ENCODE measurements around the gene PADI2. TPM values are rescaled to one million over a fixed set of nuclear protein-coding genes. Genes with fewer than 3 reads are reported as not detected.

Gene PADI2
- total RNA-seq, 3 donors from 2014 or later = 0.08 to 0.14 (median 0.13) TPM

- H3K4me3 Mint-ChIP-seq = no peak overlapping the region
- H3K36me3 Mint-ChIP-seq (ENCODE audit: insufficient read depth) = peaks cover 30% of the 10 kb centered on the region
- no peaks in the 10 kb centered on the region for H3K27me3 Mint-ChIP-seq (ENCODE audit: low read depth)
- DNase-seq (no peak), ATAC-seq (no peak)
- H3K9me3 Mint-ChIP-seq = no peaks in the 10 kb centered on the region
- H3K4me1 Mint-ChIP-seq (ENCODE audit: low read depth) = no peaks in the 10 kb centered on the region
Observed at GRCh38 chr1:17030206-17030605, 89.0 kb downstream of the PADI2 start.

DNA sequence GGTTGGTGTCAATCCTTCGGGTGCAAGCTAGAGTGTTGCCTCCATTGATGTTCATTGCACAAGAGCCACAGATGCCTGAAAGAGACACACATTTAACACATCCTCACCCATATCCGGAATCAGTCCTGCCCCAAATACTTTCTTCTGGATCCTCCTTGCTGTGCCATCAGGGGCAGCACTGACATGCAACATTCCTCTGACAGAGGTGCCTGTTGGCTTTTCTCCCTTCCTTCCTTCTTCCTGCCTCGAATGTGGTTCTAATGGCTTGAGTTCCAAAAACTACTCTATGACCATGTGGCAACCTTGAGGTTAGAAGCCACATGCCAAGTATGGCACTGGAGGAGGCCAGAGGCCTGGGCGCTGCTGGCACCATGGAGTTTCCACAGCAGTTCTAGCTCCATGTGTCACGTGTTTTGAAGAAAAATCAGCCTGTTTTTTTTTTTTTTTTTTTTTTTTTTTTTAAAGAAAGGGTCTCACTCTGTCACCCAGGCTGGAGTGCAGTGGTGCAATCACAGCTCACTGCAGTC is 90.5 kb downstream of the PADI2 start:
- Mint-ChIP-seq H3K9me3 (no peaks in the 10 kb centered on the region), H3K27me3 (ENCODE audit: low read depth) (no peaks in the 10 kb centered on the region), H3K4me1 (ENCODE audit: low read depth) (no peaks in the 10 kb centered on the region), H3K4me3 (no peak overlapping the region), H3K36me3 (ENCODE audit: insufficient read depth) (peaks cover 33% of the 10 kb centered on the region)
- DNase-seq (no peak), ATAC-seq (no peak)

- no peak for DNase-seq
- ATAC-seq = no peak
- H3K9me3 Mint-ChIP-seq = no peaks in the 10 kb centered on the region
- H3K4me3 Mint-ChIP-seq = no peak overlapping the region
- no peaks in the 10 kb centered on the region for H3K4me1 Mint-ChIP-seq (ENCODE audit: low read depth)
- no peaks in the 10 kb centered on the region for H3K27me3 Mint-ChIP-seq (ENCODE audit: low read depth)
- peaks cover 34% of the 10 kb centered on the region for H3K36me3 Mint-ChIP-seq (ENCODE audit: insufficient read depth)
Observed at GRCh38 chr1:17027900-17028299, 91.4 kb downstream of the PADI2 start.

DNA sequence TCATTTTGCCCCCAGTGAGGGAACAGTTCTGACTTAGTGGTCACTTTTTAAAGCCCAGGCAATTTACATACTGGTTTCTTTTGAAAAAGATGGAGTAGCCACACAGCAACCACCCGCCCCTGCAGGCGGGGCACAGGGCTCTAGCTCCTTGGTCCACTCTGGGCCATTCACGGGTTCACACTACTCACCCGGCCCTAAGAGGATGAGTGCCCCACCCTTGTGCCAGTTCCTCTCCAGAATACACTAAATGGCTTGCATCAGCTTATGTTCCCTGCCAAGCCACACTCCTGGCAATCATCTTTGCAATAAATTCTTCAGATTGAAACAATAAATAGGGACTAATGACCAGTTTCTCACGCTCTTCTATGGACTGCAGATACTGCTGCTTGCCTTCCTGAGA is 91.8 kb downstream of the PADI2 start:
- Mint-ChIP-seq H3K27me3 (ENCODE audit: low read depth) (no peaks in the 10 kb centered on the region), H3K4me1 (ENCODE audit: low read depth) (no peaks in the 10 kb centered on the region), H3K9me3 (no peaks in the 10 kb centered on the region), H3K36me3 (ENCODE audit: insufficient read depth) (peaks cover 35% of the 10 kb centered on the region), H3K4me3 (no peak overlapping the region)
- ATAC-seq (no peak), DNase-seq (no peak)

DNA sequence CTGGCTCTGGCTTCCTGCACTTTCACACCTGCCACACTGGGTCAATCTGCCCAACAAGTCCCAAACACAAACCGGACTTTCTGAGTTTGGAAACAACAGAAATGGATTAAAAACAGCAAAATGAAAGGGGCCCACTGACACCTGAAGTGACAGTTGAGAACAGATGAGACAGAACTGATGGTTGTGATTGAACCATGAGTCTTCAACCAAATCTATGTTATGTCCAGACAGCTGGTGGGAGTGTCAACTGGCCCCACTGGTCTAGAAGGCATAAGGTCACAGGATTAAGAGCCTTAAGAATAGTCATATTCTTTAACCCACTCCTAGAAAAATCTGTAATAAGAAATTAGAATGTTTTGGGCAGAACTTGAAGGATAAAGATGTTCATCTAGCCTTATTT is 94.5 kb downstream of the PADI2 start:
- H3K36me3 Mint-ChIP-seq (ENCODE audit: insufficient read depth) = peaks cover 37% of the 10 kb centered on the region
- no peaks in the 10 kb centered on the region for H3K27me3 Mint-ChIP-seq (ENCODE audit: low read depth)
- no peaks in the 10 kb centered on the region for H3K9me3 Mint-ChIP-seq
- no peaks in the 10 kb centered on the region for H3K4me1 Mint-ChIP-seq (ENCODE audit: low read depth)
- ATAC-seq = no peak
- no peak overlapping the region for H3K4me3 Mint-ChIP-seq
- DNase-seq = no peak

DNA sequence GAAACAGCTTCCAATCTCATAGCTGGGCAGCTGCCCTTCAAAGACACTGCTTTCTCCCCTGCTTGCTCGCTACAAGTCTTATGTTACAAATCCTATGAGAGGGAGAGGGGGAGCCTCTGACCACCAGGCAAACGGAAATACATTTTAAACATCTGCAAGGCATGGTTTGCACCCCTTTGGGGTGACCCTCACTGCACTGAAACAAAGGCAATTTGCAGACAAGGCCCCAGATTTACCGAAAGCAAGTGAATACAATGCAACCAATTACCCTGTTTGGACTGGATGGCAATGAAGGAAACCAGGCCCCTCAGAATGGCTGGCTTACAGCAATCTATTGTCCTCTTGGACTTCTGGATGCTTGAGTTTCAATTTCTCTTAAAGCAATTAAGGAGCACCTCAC is 95.7 kb downstream of the PADI2 start:
- peaks cover 40% of the 10 kb centered on the region for H3K36me3 Mint-ChIP-seq (ENCODE audit: insufficient read depth)
- ATAC-seq = no peak
- no peak overlapping the region for H3K4me3 Mint-ChIP-seq

GRCh38 chr1:17023102-17023501 is 96.1 kb downstream of the PADI2 start:
- H3K36me3 Mint-ChIP-seq (ENCODE audit: insufficient read depth) = peaks cover 36% of the 10 kb centered on the region
- no peak for ATAC-seq

More for the DNA sequence above, 95.7 kb downstream of the PADI2 start:
- H3K9me3 Mint-ChIP-seq = no peaks in the 10 kb centered on the region
- DNase-seq = no peak
- H3K27me3 Mint-ChIP-seq (ENCODE audit: low read depth) = no peaks in the 10 kb centered on the region
- peaks cover 7% of the 10 kb centered on the region for H3K4me1 Mint-ChIP-seq (ENCODE audit: low read depth)

GRCh38 chr1:17021896-17022295 is 97.4 kb downstream of the PADI2 start:
- H3K27me3 Mint-ChIP-seq (ENCODE audit: low read depth) = no peaks in the 10 kb centered on the region
- H3K4me3 Mint-ChIP-seq = no peak overlapping the region
- DNase-seq (no peak), ATAC-seq (no peak)
- no peaks in the 10 kb centered on the region for H3K9me3 Mint-ChIP-seq
- peaks cover 7% of the 10 kb centered on the region for H3K4me1 Mint-ChIP-seq (ENCODE audit: low read depth)
- peaks cover 27% of the 10 kb centered on the region for H3K36me3 Mint-ChIP-seq (ENCODE audit: insufficient read depth)

More at GRCh38 chr1:17023102-17023501, 96.1 kb downstream of the PADI2 start:
- Mint-ChIP-seq H3K4me1 (ENCODE audit: low read depth) (peaks cover 7% of the 10 kb centered on the region), H3K27me3 (ENCODE audit: low read depth) (no peaks in the 10 kb centered on the region), H3K9me3 (no peaks in the 10 kb centered on the region), H3K4me3 (no peak overlapping the region)
- DNase-seq = no peak

DNA sequence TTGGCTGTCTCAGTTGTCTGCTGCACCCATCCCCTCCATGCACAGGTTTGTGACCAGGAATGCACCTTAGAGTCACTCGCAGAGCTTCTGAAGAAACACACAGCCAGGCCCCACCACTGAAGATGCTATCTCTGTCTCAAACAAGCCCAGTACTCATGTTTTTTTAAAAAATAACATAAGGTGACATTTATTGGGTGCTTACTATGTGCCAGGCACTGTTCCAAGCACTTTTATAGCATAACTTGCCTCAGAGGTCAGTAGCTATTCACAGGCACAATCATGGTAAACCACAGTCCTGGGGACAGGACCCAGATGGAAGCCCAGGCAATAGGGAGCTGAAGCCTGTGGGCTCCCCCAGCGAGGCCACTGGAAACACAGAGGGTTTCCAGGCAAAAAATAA is 98.7 kb downstream of the PADI2 start:
- Mint-ChIP-seq H3K9me3 (no peaks in the 10 kb centered on the region), H3K27me3 (ENCODE audit: low read depth) (no peaks in the 10 kb centered on the region), H3K4me1 (ENCODE audit: low read depth) (peaks cover 7% of the 10 kb centered on the region), H3K4me3 (no peak overlapping the region), H3K36me3 (ENCODE audit: insufficient read depth) (peaks cover 26% of the 10 kb centered on the region)
- DNase-seq (no peak), ATAC-seq (no peak)

DNA sequence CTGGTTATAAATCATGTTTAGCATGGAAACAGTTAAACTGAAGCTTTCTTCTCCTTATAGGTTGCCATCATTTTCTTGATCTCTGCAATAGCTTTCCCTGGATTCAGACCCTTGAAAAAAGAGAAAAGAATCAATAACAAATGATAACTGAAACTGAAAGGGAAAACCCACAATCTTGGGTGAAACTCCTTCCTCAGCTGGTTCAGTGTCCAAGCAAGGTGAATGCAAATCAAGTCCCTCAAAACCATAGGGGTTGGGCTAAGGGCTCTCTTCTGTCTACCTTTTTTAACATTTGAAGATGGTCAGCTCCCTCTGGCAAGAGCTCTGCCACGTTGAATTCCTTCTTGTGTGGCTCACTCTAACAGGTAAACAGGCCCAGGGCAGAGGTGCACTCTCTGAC is 100.4 kb downstream of the PADI2 start:
- ATAC-seq (no peak), DNase-seq (no peak)
- peaks cover 22% of the 10 kb centered on the region for H3K36me3 Mint-ChIP-seq (ENCODE audit: insufficient read depth)
- no peaks in the 10 kb centered on the region for H3K9me3 Mint-ChIP-seq
- no peak overlapping the region for H3K4me3 Mint-ChIP-seq
- no peaks in the 10 kb centered on the region for H3K27me3 Mint-ChIP-seq (ENCODE audit: low read depth)
- peaks cover 7% of the 10 kb centered on the region for H3K4me1 Mint-ChIP-seq (ENCODE audit: low read depth)

DNA sequence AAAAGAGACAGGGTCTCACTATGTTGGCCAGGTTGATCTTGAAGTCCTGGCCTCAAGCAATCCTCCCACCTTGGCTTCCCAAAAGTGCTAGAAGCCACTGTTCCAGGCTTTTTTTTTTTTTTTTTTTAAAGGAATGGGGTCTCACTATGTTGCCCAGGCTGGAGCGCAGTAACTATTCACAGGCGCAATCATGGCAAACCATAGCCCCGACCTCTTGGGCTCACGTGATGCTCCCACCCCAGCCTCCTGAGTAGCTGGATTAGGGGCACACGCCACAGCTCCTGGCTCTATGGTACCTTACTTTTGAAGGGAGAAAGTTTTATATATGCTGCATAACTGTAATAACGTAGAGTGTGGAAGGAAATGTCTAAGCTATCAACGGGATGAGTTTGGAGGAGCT is 101.8 kb downstream of the PADI2 start:
- Mint-ChIP-seq H3K4me1 (ENCODE audit: low read depth) (peaks cover 7% of the 10 kb centered on the region), H3K36me3 (ENCODE audit: insufficient read depth) (peaks cover 19% of the 10 kb centered on the region), H3K27me3 (ENCODE audit: low read depth) (no peaks in the 10 kb centered on the region), H3K9me3 (no peaks in the 10 kb centered on the region), H3K4me3 (no peak overlapping the region)
- ATAC-seq = no peak
- DNase-seq = no peak

Other genes with a start within 250 kb of the PADI2 start
- 1,000 to 10,000 TPM; 1,321 to 1,622 (median 1,616) TPM for gene RNU1-2, start 223.5 kb downstream of the PADI2 start, total RNA-seq
- 10 to 100 TPM; 20.0 to 24.7 (median 20.3) TPM for gene CROCC, start 197.5 kb downstream of the PADI2 start, total RNA-seq
- under 1 TPM in 1 of 3 donors, not detected in 2; 0.26 TPM for gene MFAP2, start 138.8 kb downstream of the PADI2 start, total RNA-seq
- 10 to 100 TPM; 48.0 to 55.1 (median 48.3) TPM for gene ATP13A2, start 107.5 kb downstream of the PADI2 start, total RNA-seq
- 100 to 1,000 TPM; 159 to 179 (median 176) TPM for gene SDHB, start 65.4 kb downstream of the PADI2 start, total RNA-seq
- not detected for gene PADI1, start 85.7 kb upstream of the PADI2 start, total RNA-seq
- gene PADI3, start 129.6 kb upstream of the PADI2 start, total RNA-seq = not detected
- under 1 TPM; 0.08 to 0.71 (median 0.66) TPM for gene PADI4, start 188.7 kb upstream of the PADI2 start, total RNA-seq

Measured in activated T-cell treated with anti-CD3 and anti-CD28 coated beads, Interleukin-2, amount 50 U/mL, for 4 hours (primary cell).